ENCODE measurements around the gene APOL3.

GRCh38 chr22:36116127-36116526, 44.4 kb downstream of the APOL3 start:
- no peak for TF ChIP-seq CTCF (IDR thresholded peaks at IDR 0.05)
- no peak for TF ChIP-seq POLR2A (IDR thresholded peaks at IDR 0.05)
